ENCODE measurements around the gene KIF16B. TPM values are rescaled to one million over a fixed set of nuclear protein-coding genes. Genes with fewer than 3 reads are reported as not detected.

Gene KIF16B
- total and polyA plus RNA-seq, 2 donors (not counting 3 experiments of a cell fraction or from before 2014, with no cell fraction given): 2.9 to 8.8 TPM

GRCh38 chr20:16265334-16265733 is 307.9 kb downstream of the KIF16B start:
- Histone ChIP-seq H3K27me3 (ENCODE audit: control insufficient read depth in 2 of 2, insufficient read depth in 2 of 2, low read length in 2 of 2) (no peaks in the 10 kb centered on the region), H3K4me1 (ENCODE audit: control insufficient read depth, extremely low read depth, insufficient read depth, low read length) (no peaks in the 10 kb centered on the region), H3K4me3 (replicated peaks in 1 of 3; ENCODE audit: insufficient read depth in 1 of 3, low read depth in 1 of 3, low read length in 3 of 3) (no peak overlapping the region), H3K27ac (ENCODE audit: insufficient read depth, low read depth, low read length) (no peak overlapping the region), H3K36me3 (ENCODE audit: control insufficient read depth in 2 of 2, extremely low read depth in 1 of 2, insufficient read depth in 2 of 2, low read length in 2 of 2) (no peaks in the 10 kb centered on the region), H3K9me1 (replicated peaks; ENCODE audit: control insufficient read depth, extremely low read depth, insufficient read depth, low read length) (no peaks in the 10 kb centered on the region), H3K79me2 (ENCODE audit: control insufficient read depth, insufficient read depth, low read length) (no peaks in the 10 kb centered on the region), H2AFZ (ENCODE audit: low read depth, low read length) (no peak overlapping the region), H3K4me2 (ENCODE audit: insufficient read depth, low read length) (no peak overlapping the region), H3K9me3 (replicated peaks; ENCODE audit: control insufficient read depth, insufficient read depth, low read length) (peaks cover 4% of the 10 kb centered on the region), H3K9ac (replicated peaks; ENCODE audit: extremely low read depth, insufficient read depth, low read length) (no peak overlapping the region), H4K20me1 (replicated peaks; ENCODE audit: control insufficient read depth, extremely low read depth, insufficient read depth, low read length) (no peaks in the 10 kb centered on the region)
- no peak for FAIRE-seq
- CTCF ChIA-PET: no interaction called here
- dilution Hi-C loops (cut with MboI; ENCODE audit: extremely low pct_ligation_motif_present, low sequenced_read_pairs) (no loop called here), intact Hi-C loops (cut with micrococcal nuclease) (no loop called here)
- BruUV-seq (replicated peaks): no TSS peak
- no peak for DNase-seq (ENCODE audit: low read depth, low spot score)
- TF ChIP-seq MYC (IDR thresholded peaks at IDR 0.05; ENCODE audit: low read depth, low read length) (no peak), POLR2AphosphoS5 (IDR thresholded peaks at IDR 0.05; ENCODE audit: insufficient read depth, low read depth, low read length) (no peak), FOS (IDR thresholded peaks at IDR 0.05; ENCODE audit: borderline replicate concordance, insufficient read depth, low read length) (no peak), EZH2 (IDR thresholded peaks at IDR 0.05; ENCODE audit: borderline replicate concordance, low read depth, low read length, severe bottlenecking) (no peak), GATA2 (IDR thresholded peaks at IDR 0.05; ENCODE audit: insufficient read depth, insufficient read length, low read depth, low read length) (no peak), MAX (IDR thresholded peaks at IDR 0.05; ENCODE audit: insufficient read depth, insufficient read length) (no peak)
- POLR2A ChIA-PET: no interaction called here

DNA sequence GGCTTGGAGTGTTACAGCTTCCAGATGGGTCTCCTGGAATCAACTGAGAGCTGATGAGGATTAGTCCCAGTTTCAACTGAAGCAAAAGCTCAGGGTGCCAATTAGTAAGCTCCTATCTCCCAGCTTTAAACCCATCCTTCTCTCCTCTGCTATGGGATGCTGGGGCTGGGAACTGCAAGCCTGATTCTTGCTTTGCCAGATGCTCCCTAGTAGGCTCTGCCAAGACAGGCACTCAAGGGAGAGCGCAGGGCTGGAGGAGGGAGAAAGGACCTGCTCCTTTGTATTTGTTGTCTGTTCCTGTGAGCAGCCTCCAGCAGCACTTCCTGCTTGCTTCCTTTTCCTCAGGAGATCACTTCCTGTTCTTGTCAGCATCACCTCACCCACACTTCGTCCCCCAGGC is 309.7 kb downstream of the KIF16B start:
- ChIA-PET CTCF (no interaction called here), POLR2A (no interaction called here)
- DNase-seq (ENCODE audit: low read depth, low spot score) (no peak), FAIRE-seq (no peak)
- H3K4me2 ChIP-seq (ENCODE audit: insufficient read depth, low read length): no peak overlapping the region
- H3K9me1 ChIP-seq (replicated peaks; ENCODE audit: control insufficient read depth, extremely low read depth, insufficient read depth, low read length): no peaks in the 10 kb centered on the region
- no peak overlapping the region for H3K9ac ChIP-seq (replicated peaks; ENCODE audit: extremely low read depth, insufficient read depth, low read length)
- H3K27ac ChIP-seq (ENCODE audit: insufficient read depth, low read depth, low read length): no peak overlapping the region
- H3K36me3 ChIP-seq (ENCODE audit: control insufficient read depth in 2 of 2, extremely low read depth in 1 of 2, insufficient read depth in 2 of 2, low read length in 2 of 2): no peaks in the 10 kb centered on the region
- no peaks in the 10 kb centered on the region for H3K79me2 ChIP-seq (ENCODE audit: control insufficient read depth, insufficient read depth, low read length)
- no peak overlapping the region for H2AFZ ChIP-seq (ENCODE audit: low read depth, low read length)
- no TSS peak for BruUV-seq (replicated peaks)
- H3K4me1 ChIP-seq (ENCODE audit: control insufficient read depth, extremely low read depth, insufficient read depth, low read length): no peaks in the 10 kb centered on the region
- H4K20me1 ChIP-seq (replicated peaks; ENCODE audit: control insufficient read depth, extremely low read depth, insufficient read depth, low read length): no peaks in the 10 kb centered on the region
- intact Hi-C loops (cut with micrococcal nuclease) (no loop called here), dilution Hi-C loops (cut with MboI; ENCODE audit: extremely low pct_ligation_motif_present, low sequenced_read_pairs) (no loop called here)
- TF ChIP-seq CTCF (IDR thresholded peaks at IDR 0.05; ENCODE audit: extremely low read depth in 1 of 2, insufficient read depth in 1 of 2, low read depth in 1 of 2, low read length in 2 of 2) (no peak), JUN (IDR thresholded peaks at IDR 0.05; ENCODE audit: borderline replicate concordance, insufficient read depth, insufficient read length, low read depth) (no peak), GATA2 (IDR thresholded peaks at IDR 0.05; ENCODE audit: insufficient read depth, insufficient read length, low read depth, low read length) (no peak), MAX (IDR thresholded peaks at IDR 0.05; ENCODE audit: insufficient read depth, insufficient read length) (no peak), POLR2A (IDR thresholded peaks at IDR 0.05; ENCODE audit: low read depth, low read length) (no peak), POLR2AphosphoS5 (IDR thresholded peaks at IDR 0.05; ENCODE audit: insufficient read depth, low read depth, low read length) (no peak), MYC (IDR thresholded peaks at IDR 0.05; ENCODE audit: low read depth, low read length) (no peak), EZH2 (IDR thresholded peaks at IDR 0.05; ENCODE audit: borderline replicate concordance, low read depth, low read length, severe bottlenecking) (no peak), FOS (IDR thresholded peaks at IDR 0.05; ENCODE audit: borderline replicate concordance, insufficient read depth, low read length) (no peak)
- H3K27me3 ChIP-seq (ENCODE audit: control insufficient read depth in 2 of 2, insufficient read depth in 2 of 2, low read length in 2 of 2): no peaks in the 10 kb centered on the region
- peaks cover 4% of the 10 kb centered on the region for H3K9me3 ChIP-seq (replicated peaks; ENCODE audit: control insufficient read depth, insufficient read depth, low read length)
- H3K4me3 ChIP-seq (replicated peaks in 1 of 3; ENCODE audit: insufficient read depth in 1 of 3, low read depth in 1 of 3, low read length in 3 of 3): no peak overlapping the region
